ENCODE measurements around the gene RAC2. TPM values are rescaled to one million over a fixed set of nuclear protein-coding genes. Genes with fewer than 3 reads are reported as not detected.
"Not testable (repeated sequence)": the region's sequence is repeated elsewhere in the genome, so short reads cannot be mapped to it uniquely, and the experiment has no call there.

RAC2 gene
- total and polyA plus RNA-seq, 4 donors: 16.7 to 217 (median 55.2) TPM

DNA sequence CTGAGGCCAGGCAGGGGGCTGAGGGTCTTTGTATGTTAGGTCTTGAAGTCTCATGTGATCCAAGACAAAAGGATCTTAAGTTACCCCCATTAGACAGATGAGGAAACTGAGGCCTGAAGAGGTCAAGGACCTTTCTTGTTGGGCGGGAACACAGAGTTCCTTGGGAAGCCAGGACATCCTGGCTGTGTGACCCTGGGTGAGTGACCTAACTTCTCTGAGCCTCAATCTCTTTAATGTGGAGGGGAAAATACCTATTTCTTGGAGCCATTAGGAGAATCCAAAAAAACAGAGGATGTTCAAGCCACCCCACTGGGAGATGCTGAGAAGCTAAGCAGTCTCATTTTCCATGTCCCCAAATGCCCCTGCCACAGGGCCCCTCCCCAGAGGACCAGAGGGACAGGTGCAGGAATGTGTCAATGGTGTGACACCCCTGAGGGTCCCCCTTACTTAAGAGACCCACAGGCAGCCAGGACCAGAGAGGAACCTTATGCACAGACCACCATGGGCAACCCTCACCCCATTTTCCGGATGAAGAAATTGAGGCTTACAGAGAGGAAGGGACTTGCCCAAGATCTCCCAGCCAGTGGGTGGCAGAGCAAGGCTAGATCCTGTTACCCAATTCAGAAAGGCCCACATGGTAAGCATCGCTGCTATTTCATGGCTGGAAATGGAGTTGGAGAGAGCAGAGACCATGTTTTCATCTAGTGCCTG, 8.0 kb downstream of the RAC2 start:
- Histone ChIP-seq H3K27ac (ENCODE audit: low read depth in 1 of 2, low read length in 1 of 2) (no peak overlapping the region), H3K4me1 (ENCODE audit: control insufficient read depth in 5 of 5, insufficient read depth in 5 of 5, low read length in 5 of 5) (peaks cover 0 to 2% (median 0%) of the 10 kb centered on the region in 5 donors), H3K27me3 (ENCODE audit: control insufficient read depth in 3 of 3, insufficient read depth in 3 of 3, low read length in 2 of 3) (no peaks in the 10 kb centered on the region), H3K36me3 (ENCODE audit: control insufficient read depth in 4 of 4, insufficient read depth in 4 of 4, low read length in 4 of 4) (peaks cover 0 to 4% (median 0%) of the 10 kb centered on the region in 4 donors), H3K9ac (ENCODE audit: insufficient read depth in 1 of 2, low read length in 2 of 2) (no peak overlapping the region), H3K9me3 (ENCODE audit: control insufficient read depth in 4 of 4, insufficient read depth in 3 of 4, low read length in 3 of 4) (peaks cover 0 to 2% (median 0%) of the 10 kb centered on the region in 4 donors), H3K4me3 (no peak overlapping the region)
- WGBS, 2 donors: 66 to 80% methylated on average over 3 of the region's 3 CpGs
- TF ChIP-seq, protein P1, sequence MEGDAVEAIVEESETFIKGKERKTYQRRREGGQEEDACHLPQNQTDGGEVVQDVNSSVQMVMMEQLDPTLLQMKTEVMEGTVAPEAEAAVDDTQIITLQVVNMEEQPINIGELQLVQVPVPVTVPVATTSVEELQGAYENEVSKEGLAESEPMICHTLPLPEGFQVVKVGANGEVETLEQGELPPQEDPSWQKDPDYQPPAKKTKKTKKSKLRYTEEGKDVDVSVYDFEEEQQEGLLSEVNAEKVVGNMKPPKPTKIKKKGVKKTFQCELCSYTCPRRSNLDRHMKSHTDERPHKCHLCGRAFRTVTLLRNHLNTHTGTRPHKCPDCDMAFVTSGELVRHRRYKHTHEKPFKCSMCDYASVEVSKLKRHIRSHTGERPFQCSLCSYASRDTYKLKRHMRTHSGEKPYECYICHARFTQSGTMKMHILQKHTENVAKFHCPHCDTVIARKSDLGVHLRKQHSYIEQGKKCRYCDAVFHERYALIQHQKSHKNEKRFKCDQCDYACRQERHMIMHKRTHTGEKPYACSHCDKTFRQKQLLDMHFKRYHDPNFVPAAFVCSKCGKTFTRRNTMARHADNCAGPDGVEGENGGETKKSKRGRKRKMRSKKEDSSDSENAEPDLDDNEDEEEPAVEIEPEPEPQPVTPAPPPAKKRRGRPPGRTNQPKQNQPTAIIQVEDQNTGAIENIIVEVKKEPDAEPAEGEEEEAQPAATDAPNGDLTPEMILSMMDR (IDR thresholded peaks at IDR 0.05; ENCODE audit: control extremely low read depth, extremely low read depth): no peak
- DNase-seq (no peak), ATAC-seq (ENCODE audit: insufficient read depth, low FRiP score) (no peak)

DNA sequence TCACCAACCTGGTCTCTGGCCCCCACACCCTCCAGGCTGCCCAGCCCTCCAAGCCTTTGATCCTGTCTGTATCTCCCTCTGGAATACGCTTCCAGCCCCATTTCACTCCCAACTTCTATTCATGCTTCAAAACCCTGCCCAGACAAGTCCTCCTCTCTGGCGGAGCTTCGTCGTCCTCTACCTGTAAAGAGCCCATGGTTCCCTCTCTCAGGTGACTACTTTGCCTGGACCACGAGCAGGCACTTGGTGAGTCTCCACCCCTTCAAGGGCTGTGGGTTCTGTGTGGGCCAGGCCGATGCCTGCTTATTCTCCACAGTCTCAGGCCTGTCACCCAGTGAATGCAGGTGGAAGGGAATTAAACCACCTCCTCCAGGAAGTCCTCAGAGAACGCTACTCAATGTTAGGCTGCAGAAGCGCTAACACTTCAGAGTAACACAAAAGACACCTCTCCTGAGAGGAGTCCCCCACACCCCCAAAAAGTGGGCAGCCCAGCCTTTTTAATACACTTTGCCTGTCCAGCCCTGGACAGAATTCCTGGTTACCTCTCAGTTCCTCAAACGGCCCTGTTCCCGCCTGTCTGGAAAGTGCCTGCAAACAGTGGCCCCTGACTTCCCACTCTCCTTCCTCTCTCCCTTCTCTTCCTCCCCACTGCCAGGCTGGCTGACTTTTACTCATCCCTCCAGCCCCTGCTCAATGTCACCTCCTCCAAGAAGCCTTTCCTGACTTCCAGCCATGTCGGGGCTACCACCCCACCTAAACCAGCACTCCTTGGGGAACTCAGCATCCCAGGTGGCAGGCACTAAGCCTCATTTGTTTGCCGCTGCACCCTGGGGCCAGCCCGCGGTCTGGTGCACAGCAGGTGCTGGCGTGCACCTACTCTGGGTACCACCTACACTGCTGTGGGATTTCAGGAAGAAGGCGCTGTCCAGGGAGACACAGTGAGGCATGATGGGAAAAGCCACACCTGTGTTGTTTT, 9.0 kb downstream of the RAC2 start:
- Histone ChIP-seq H3K9ac (ENCODE audit: insufficient read depth in 1 of 2, low read length in 2 of 2) (no peak overlapping the region), H3K4me1 (ENCODE audit: control insufficient read depth in 5 of 5, insufficient read depth in 5 of 5, low read length in 5 of 5) (peaks cover 0 to 2% (median 0%) of the 10 kb centered on the region in 5 donors), H3K4me3 (no peak overlapping the region), H3K27ac (ENCODE audit: low read depth in 1 of 2, low read length in 1 of 2) (no peak overlapping the region), H3K27me3 (ENCODE audit: control insufficient read depth in 3 of 3, insufficient read depth in 3 of 3, low read length in 2 of 3) (no peaks in the 10 kb centered on the region), H3K9me3 (ENCODE audit: control insufficient read depth in 4 of 4, insufficient read depth in 3 of 4, low read length in 3 of 4) (peaks cover 0 to 2% (median 0%) of the 10 kb centered on the region in 4 donors), H3K36me3 (ENCODE audit: control insufficient read depth in 4 of 4, insufficient read depth in 4 of 4, low read length in 4 of 4) (peaks cover 0 to 4% (median 0%) of the 10 kb centered on the region in 4 donors)
- TF ChIP-seq, protein P1 (IDR thresholded peaks at IDR 0.05; ENCODE audit: control extremely low read depth, extremely low read depth): no peak
- WGBS, 2 donors: 75 to 76% methylated on average over 16 of the region's 16 CpGs
- ATAC-seq (ENCODE audit: insufficient read depth, low FRiP score) (no peak), DNase-seq (no peak)

DNA sequence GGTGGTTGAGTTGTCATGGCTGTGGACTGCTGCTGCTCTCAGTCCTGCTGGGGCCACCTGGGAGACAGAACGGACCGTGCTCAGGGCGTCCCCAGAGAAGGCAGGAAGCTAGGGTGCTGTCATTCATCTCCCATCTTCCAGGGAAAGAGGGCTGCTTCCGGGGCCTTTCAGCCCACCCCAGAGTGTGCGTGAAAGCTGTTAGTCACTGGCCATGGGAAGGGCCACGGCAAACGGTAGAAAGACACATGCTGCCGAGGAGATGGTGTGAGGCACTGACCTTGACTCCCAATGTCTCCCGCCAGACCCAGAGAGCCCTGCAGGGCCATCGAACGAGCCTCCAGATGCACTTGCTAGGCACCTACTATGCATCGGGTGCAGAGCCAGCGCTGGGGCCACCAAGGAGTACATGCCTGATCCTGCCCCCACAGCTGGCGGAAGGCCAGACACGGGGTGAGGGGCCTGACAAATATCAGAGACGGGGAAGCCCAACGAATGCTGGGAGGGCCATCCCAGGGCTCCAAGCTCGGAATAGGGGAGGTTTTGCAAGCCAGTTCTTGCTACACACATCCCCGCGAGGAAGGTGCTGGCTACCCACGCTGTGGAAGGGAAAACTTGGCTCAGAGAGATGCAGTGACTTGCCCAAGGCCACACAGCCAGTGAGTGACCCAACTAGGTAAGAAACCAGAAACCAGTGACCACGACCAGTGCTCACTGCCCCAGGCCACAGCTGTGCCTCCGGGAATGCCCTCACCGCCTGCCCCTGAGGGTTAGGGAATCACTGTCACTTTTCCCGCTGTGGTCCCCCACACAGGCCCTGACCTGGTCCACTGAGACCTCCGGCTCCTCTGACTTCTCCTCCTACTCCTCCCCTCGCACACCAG, 10.1 kb downstream of the RAC2 start:
- H3K9me3 ChIP-seq (ENCODE audit: control insufficient read depth in 4 of 4, insufficient read depth in 3 of 4, low read length in 3 of 4): peaks cover 0 to 2% (median 0%) of the 10 kb centered on the region in 4 donors
- no peak overlapping the region for H3K9ac ChIP-seq (ENCODE audit: insufficient read depth in 1 of 2, low read length in 2 of 2)
- H3K36me3 ChIP-seq (ENCODE audit: control insufficient read depth in 4 of 4, insufficient read depth in 4 of 4, low read length in 4 of 4): peaks cover 0 to 4% (median 0%) of the 10 kb centered on the region in 4 donors
- TF ChIP-seq, protein P1 (IDR thresholded peaks at IDR 0.05; ENCODE audit: control extremely low read depth, extremely low read depth): no peak
- no peak overlapping the region for H3K4me3 ChIP-seq
- no peak overlapping the region for H3K27ac ChIP-seq (ENCODE audit: low read depth in 1 of 2, low read length in 1 of 2)
- no peak for DNase-seq
- ATAC-seq (ENCODE audit: insufficient read depth, low FRiP score): no peak
- H3K27me3 ChIP-seq (ENCODE audit: control insufficient read depth in 3 of 3, insufficient read depth in 3 of 3, low read length in 2 of 3): no peaks in the 10 kb centered on the region
- peaks cover 0 to 5% (median 1%) of the 10 kb centered on the region in 5 donors for H3K4me1 ChIP-seq (ENCODE audit: control insufficient read depth in 5 of 5, insufficient read depth in 5 of 5, low read length in 5 of 5)
- 57 to 62% methylated on average over 27 of the region's 27 CpGs for WGBS, 2 donors

DNA sequence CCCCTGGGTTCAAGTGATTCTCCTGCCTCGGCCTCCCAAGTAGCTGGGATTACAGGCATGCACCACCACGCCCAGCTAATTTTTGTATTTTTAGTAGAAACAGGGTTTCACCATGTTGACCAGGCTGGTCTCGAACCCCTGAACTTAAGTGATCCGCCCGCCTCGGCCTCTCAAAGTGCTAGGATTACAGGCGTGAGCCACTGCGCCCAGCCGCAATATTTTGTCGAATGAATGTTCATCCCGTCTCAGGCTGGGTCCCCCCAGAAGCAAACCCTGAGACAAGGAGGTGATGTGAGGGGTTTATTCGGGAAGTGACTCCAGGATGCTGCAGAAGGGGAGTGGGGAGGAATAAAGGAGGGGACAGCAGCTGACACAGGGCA, 10.7 kb downstream of the RAC2 start:
- H3K4me1 ChIP-seq (ENCODE audit: control insufficient read depth in 5 of 5, insufficient read depth in 5 of 5, low read length in 5 of 5); H3K27ac ChIP-seq (ENCODE audit: low read depth in 1 of 2, low read length in 1 of 2); H3K27me3 ChIP-seq (ENCODE audit: control insufficient read depth in 3 of 3, insufficient read depth in 3 of 3, low read length in 2 of 3); H3K9me3 ChIP-seq (ENCODE audit: control insufficient read depth in 4 of 4, insufficient read depth in 3 of 4, low read length in 3 of 4); H3K4me3 ChIP-seq; H3K9ac ChIP-seq (ENCODE audit: insufficient read depth in 1 of 2, low read length in 2 of 2); DNase-seq; ATAC-seq (ENCODE audit: insufficient read depth, low FRiP score); H3K36me3 ChIP-seq (ENCODE audit: control insufficient read depth in 4 of 4, insufficient read depth in 4 of 4, low read length in 4 of 4): not testable (repeated sequence)
- WGBS, 2 donors: 87 to 91% methylated on average over 12 of the region's 12 CpGs

All from lung (tissue), 12 donors.